K562 (cell line): ENCODE measurements around the gene IGFBP4. TPM values are rescaled to one million over a fixed set of nuclear protein-coding genes. Genes with fewer than 3 reads are reported as not detected.

ENCODE experiments used
- ATAC-seq: fragments of 200-7000 bp; cut with Tn5 transposase; 3 replicates; pipeline ENCODE4 v1.9.1; 2020; ENCODE audit warnings: moderate library complexity
- BruUV-seq: library from RNA; stranded (reverse); fragments of 400-500 nt; replicated peaks from 2 replicates; lab custom pipeline; 2021; lab: Mats Ljungman, UMichigan
- CTCF ChIA-PET: fragments of 300-600 bp; formaldehyde crosslinking; extraction: SDS; loops from one replicate; lab custom pipeline; 2021; ENCODE audit warnings: low intra/inter-chr PET ratio; lab: Yijun Ruan, JAX
- POLR2A ChIA-PET: fragments of 300-600, 350-650 bp; sonication (Branson Sonifier 250); formaldehyde crosslinking; extraction: SDS; loops from one replicate; lab custom pipeline; 2021; ENCODE audit warnings: antibody characterized with exemption, inconsistent platforms; lab: Yijun Ruan, JAX
- DNase-seq, 4 experiments: peaks; one replicate each; pipeline versions ENCODE4 v3.0.0 to v3.0.0-alpha.2; 2011 to 2018; ENCODE audit warnings: low spot score in 3 of 4, mixed read lengths in 3 of 4; ENCODE audit errors: extremely low read depth in 1 of 4
- FAIRE-seq: peaks from 2 replicates; lab custom pipeline; 2011; peaks lifted over from hg19 to GRCh38; lab: Jason Lieb, UNC
- H2AFZ ChIP-seq: 2 replicates; pipeline ENCODE4 v1.6.0; 2011; ENCODE audit warnings: low read depth, low read length, control low read depth, inconsistent platforms
- H3K27ac ChIP-seq: fragments of 200-600 bp; 3 replicates; pipeline ENCODE4 v1.8.0; 2011; ENCODE audit warnings: low read depth, mild to moderate bottlenecking, control low read depth, inconsistent platforms, low read length, moderate library complexity, mixed read lengths; ENCODE audit errors: extremely low read depth
- H3K27me3 ChIP-seq, 2 experiments: fragments of 300-600 bp in 1 of 2; 2 replicates in 1 of 2; 3 replicates in 1 of 2; pipeline versions ENCODE4 v1.6.0 to v1.8.0; 2011; ENCODE audit warnings: inconsistent platforms in 2 of 2, low read length in 2 of 2, mild to moderate bottlenecking in 1 of 2, mixed read lengths in 1 of 2, moderate library complexity in 1 of 2; ENCODE audit not compliant: control insufficient read depth in 2 of 2, insufficient read depth in 2 of 2
- H3K36me3 ChIP-seq: fragments of 300-600 bp; 3 replicates; pipeline ENCODE4 v1.8.0; 2011; ENCODE audit warnings: mild to moderate bottlenecking, low read length, inconsistent platforms; ENCODE audit not compliant: control insufficient read depth, insufficient read depth
- H3K4me1 ChIP-seq, 2 experiments: fragments of 200-600 bp in 1 of 2; replicated peaks in 1 of 2; 2 replicates in 1 of 2; 3 replicates in 1 of 2; pipeline versions ENCODE4 v1.5.1 to v1.8.0; 2011; ENCODE audit warnings: inconsistent platforms in 2 of 2, low read length in 2 of 2, mild to moderate bottlenecking in 1 of 2, mixed read lengths in 1 of 2, moderate library complexity in 1 of 2; ENCODE audit not compliant: control insufficient read depth in 2 of 2, insufficient read depth in 2 of 2
- H3K4me2 ChIP-seq: 2 replicates; pipeline ENCODE4 v1.6.1; 2011; ENCODE audit warnings: low read length, control low read depth, inconsistent platforms, mixed read lengths; ENCODE audit not compliant: insufficient read depth
- H3K4me3 ChIP-seq: fragments of 200-600 bp; sonication (generic), shearing (Covaris generic); 2 replicates; pipeline ENCODE4 v1.5.1; 2016; ENCODE audit warnings: control low read depth, inconsistent platforms
- H3K79me2 ChIP-seq: fragments of 200-600 bp; 3 replicates; pipeline ENCODE4 v1.8.0; 2011; ENCODE audit warnings: low read length, inconsistent platforms; ENCODE audit not compliant: control insufficient read depth, insufficient read depth
- H3K9ac ChIP-seq, 2 experiments: 2 replicates each; pipeline versions ENCODE4 v1.6.0 to v1.6.1; 2011; ENCODE audit warnings: low read depth in 2 of 2, low read length in 2 of 2, control low read depth in 1 of 2, inconsistent platforms in 1 of 2, mild to moderate bottlenecking in 1 of 2, mixed read lengths in 1 of 2; ENCODE audit not compliant: insufficient read depth in 1 of 2
- H3K9me1 ChIP-seq: one replicate; pipeline ENCODE4 v1.6.0; 2011; ENCODE audit warnings: inconsistent platforms, mild to moderate bottlenecking, low read length, moderate library complexity; ENCODE audit not compliant: control insufficient read depth, insufficient read depth
- H3K9me3 ChIP-seq: replicated peaks from 2 replicates; pipeline ENCODE4 v1.5.1; 2011; ENCODE audit warnings: low read depth, low read length, inconsistent platforms; ENCODE audit not compliant: control insufficient read depth, insufficient read depth
- H4K20me1 ChIP-seq: replicated peaks from 2 replicates; pipeline ENCODE4 v1.6.1; 2011; ENCODE audit warnings: low read length, inconsistent platforms, mixed read lengths; ENCODE audit not compliant: control insufficient read depth, insufficient read depth
- FOXK2 ChIP-seq, 2 experiments: fragments of 450-650 bp; IDR thresholded peaks in 1 of 2; conservative IDR thresholded peaks in 1 of 2; 2 replicates each; pipeline ENCODE4 v1.6.1; 2016; ENCODE audit warnings: low read depth in 2 of 2, mild to moderate bottlenecking in 1 of 2
- GATA2 ChIP-seq: sonication (generic); formaldehyde crosslinking; IDR thresholded peaks from 2 replicates; pipeline ENCODE4 v1.4.0; 2020; ENCODE audit warnings: mild to moderate bottlenecking, missing genetic modification reagents
- GMEB1 ChIP-seq: fragments of 250-450 bp; sonication (Bioruptor Pico); IDR thresholded peaks from 2 replicates; pipeline ENCODE4 v1.4.0; 2020; ENCODE audit warnings: mild to moderate bottlenecking
- HMGXB4 ChIP-seq: sonication (generic); formaldehyde crosslinking; IDR thresholded peaks from 2 replicates; pipeline ENCODE4 v1.8.1; 2023; ENCODE audit warnings: mild to moderate bottlenecking, missing genetic modification reagents
- IRF9 ChIP-seq: fragments of 450-650 bp; IDR thresholded peaks from 2 replicates; pipeline ENCODE4 v1.6.1; 2016; ENCODE audit warnings: missing biosample characterization, missing genetic modification characterization
- NKRF ChIP-seq: fragments of 450-650 bp; IDR thresholded peaks from 2 replicates; pipeline ENCODE4 v1.6.1; 2016; ENCODE audit warnings: borderline replicate concordance
- POLR2AphosphoS5 ChIP-seq: IDR thresholded peaks from 2 replicates; pipeline ENCODE4 v1.6.1; 2011; ENCODE audit warnings: mild to moderate bottlenecking, low read depth, low read length, moderate library complexity; ENCODE audit not compliant: control insufficient read depth, insufficient read depth
- TBP ChIP-seq: optimal IDR thresholded peaks from 2 replicates; pipeline ENCODE3; 2011; ENCODE audit warnings: low read depth, low read length, improper control_type of control experiment
- ZBTB33 ChIP-seq: sonication (generic); formaldehyde crosslinking; IDR thresholded peaks from 2 replicates; pipeline ENCODE4 v1.8.1; 2023; ENCODE audit warnings: mild to moderate bottlenecking, missing genetic modification reagents
- ZNF280B ChIP-seq: fragments of 250-450 bp; sonication (Bioruptor Pico); IDR thresholded peaks from 2 replicates; pipeline ENCODE4 v1.5.1; 2021; ENCODE audit warnings: mild to moderate bottlenecking
- WGBS: fragments of 100-300 bp; shearing (Covaris generic); methylation state at CpG from one replicate; pipeline ENCODE4 v1.1.6; 2016; ENCODE audit warnings: low coverage, mixed read lengths; ENCODE audit not compliant: insufficient coverage; ENCODE audit errors: missing lambda C conversion rate; 5-methylcytosine and 5-hydroxymethylcytosine counted together
- in situ Hi-C: fragments of 300-500 bp; cut with MboI; formaldehyde crosslinking; loops from 4 replicates; pipeline ENCODE4 v1.15.0; 2018; ENCODE audit warnings: inconsistent platforms, mixed read lengths
- intact Hi-C: fragments of 100-400 bp; cut with micrococcal nuclease; formaldehyde crosslinking; loops from 2 replicates; pipeline ENCODE4 v1.14.2; 2022
- polyA plus RNA-seq, 8 experiments: library from polyadenylated mRNA; depleted of rRNA in 4 of 8; stranded (reverse) in 5 of 8; unstranded in 3 of 8; fragments of >200 nt; fragmentation: Nextera tagmentation in 2 of 8; fragmentation: Illumina TruSeq in 1 of 8; extraction: Ambion mirVana in 2 of 8; extraction: Trizol in 1 of 8; gene quantifications; 2 replicates each; pipeline versions ENCODE4 v1.2.1 to v1.2.3, GENCODE V29; 2011 to 2014; ENCODE audit warnings: inconsistent platforms in 1 of 8, missing spikeins in 1 of 8
- total RNA-seq, 7 experiments: library from RNA; depleted of rRNA in 6 of 7; stranded (reverse); fragments of >200 nt in 6 of 7; fragmentation: Illumina TruSeq in 2 of 7; extraction: Trizol in 2 of 7; gene quantifications; 2 replicates each; pipeline versions ENCODE4 v1.2.1 to v1.2.3, GENCODE V29; 2011 to 2021; ENCODE audit warnings: low replicate concordance in 1 of 7

Gene IGFBP4
- total and polyA plus RNA-seq, 9 of the 15 experiments (the other 6 are each of a cell fraction or from before 2014, with no cell fraction given), result 8.8 to 99.8 (median 18.6) TPM

GRCh38 chr17:40487371-40488020 is 44.2 kb downstream of the IGFBP4 start:
- Histone ChIP-seq H3K4me1 (peaks cover 33 to 36% of the 10 kb centered on the region in 2 experiments), H3K27ac (no peak overlapping the region), H3K4me3 (no peak overlapping the region), H3K79me2 (no peaks in the 10 kb centered on the region), H3K36me3 (no peaks in the 10 kb centered on the region), H3K4me2 (no peak overlapping the region), H2AFZ (no peak overlapping the region), H3K9ac (0 out of 4 replicates have a peak overlapping the region, but pooled peaks of 1 of the 2 experiments have one; percentile 7), H3K9me3 (no peaks in the 10 kb centered on the region), H3K9me1 (no peaks in the 10 kb centered on the region), H4K20me1 (no peaks in the 10 kb centered on the region), H3K27me3 (no peaks in the 10 kb centered on the region)
- in situ Hi-C loops, result no loop called here
- ChIA-PET POLR2A (interaction anchor here (0.6 to 1.1 kb wide), 3 partner anchors 14 to 70 kb away, joined by 3 read pairs; partner anchors contain the start of genes TNS4 and TOP2A), CTCF (no interaction called here)
- 36% methylated on average over 7 of the region's 7 CpGs for whole genome bisulfite sequencing
- no peak for DNase-seq
- FAIRE-seq, result no peak
- no TSS peak for BruUV-seq
- ATAC-seq, result no peak
- intact Hi-C loops, result no loop called here
- TF ChIP-seq GATA2 (CRISPR knock-in tag) (no peak), IRF9 (no peak), POLR2AphosphoS5 (no peak), FOXK2 (conservative IDR thresholded peaks at IDR 0.05 in 1 of 2, IDR thresholded peaks at IDR 0.05 in 1 of 2; ENCODE audit: low read depth in 2 of 2) (no peak), NKRF (no peak), HMGXB4 (no peak), GMEB1 (CRISPR knock-in tag) (no peak), ZBTB33 (no peak), TBP (no peak), ZNF280B (CRISPR knock-in tag) (no peak)
